Activated CD8-positive, alpha-beta memory T cell treated with anti-CD3 and anti-CD28 coated beads, Interleukin-2, amount 10 ng/mL, durations not matched to agents 7 days and 5 days (primary cell): Measurements from ENCODE around the gene NOMO2. TPM values are rescaled to one million over a fixed set of nuclear protein-coding genes. Genes with fewer than 3 reads are reported as not detected.
"Not testable (repeated sequence)": the region's sequence is repeated elsewhere in the genome, so short reads cannot be mapped to it uniquely, and the experiment has no call there.

Source experiments
- ATAC-seq: fragments of 150-1000 bp; cut with Tn5 transposase; one replicate; pipeline ENCODE4 v1.10.0; 2021; ENCODE audit warnings: moderate library complexity
- CTCF ChIA-PET: fragments of 350-600 bp; sonication (Branson Sonifier 250); formaldehyde crosslinking; loops from one replicate; lab custom pipeline; 2021; ENCODE audit warnings: antibody characterized with exemption; lab: Charles Lee
- DNase-seq: peaks from one replicate; pipeline ENCODE4 v3.0.0-alpha.2; 2020
- H3K27ac Mint-ChIP-seq: one replicate; pipeline ENCODE4 v1.8.0; 2021; ENCODE audit warnings: mild to moderate bottlenecking, mixed read lengths
- H3K27me3 Mint-ChIP-seq: one replicate; pipeline ENCODE4 v1.8.0; 2021; ENCODE audit warnings: mixed read lengths
- H3K36me3 Mint-ChIP-seq: one replicate; pipeline ENCODE4 v1.8.0; 2021; ENCODE audit warnings: mild to moderate bottlenecking, mixed read lengths
- H3K4me1 Mint-ChIP-seq: one replicate; pipeline ENCODE4 v1.8.0; 2021; ENCODE audit warnings: mixed read lengths
- H3K4me3 Mint-ChIP-seq: one replicate; pipeline ENCODE4 v1.8.0; 2021; ENCODE audit warnings: mild to moderate bottlenecking, moderate library complexity, mixed read lengths
- H3K9me3 Mint-ChIP-seq: one replicate; pipeline ENCODE4 v1.8.0; 2022; ENCODE audit warnings: low read depth, mixed read lengths
- total RNA-seq, 2 experiments: library from RNA; stranded (reverse); gene quantifications; one replicate each; pipeline ENCODE4 v1.2.3, GENCODE V29; 2021

The NOMO2 gene
- total RNA-seq, 2 experiments from 2014 or later: 81.3 to 95.9 TPM

DNA sequence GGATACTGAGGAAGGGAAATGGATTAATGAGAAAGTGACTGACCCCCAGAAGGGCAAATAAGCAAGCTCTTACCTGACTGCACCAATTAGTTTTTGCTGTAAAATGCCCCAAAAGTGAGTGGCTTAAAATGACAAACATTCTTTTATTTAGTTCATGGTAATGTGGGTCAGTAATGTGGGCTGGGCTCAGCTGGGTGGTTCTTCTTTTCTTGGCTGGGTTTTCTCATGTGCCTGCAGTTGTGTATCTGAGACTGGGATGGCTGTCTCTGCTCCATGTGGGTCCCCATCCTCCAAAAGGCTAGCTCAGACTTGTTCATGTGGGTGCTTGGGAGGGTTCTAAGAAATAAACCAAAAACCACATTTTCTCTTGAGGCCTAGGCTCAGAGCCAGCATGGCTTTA, 29.5 kb upstream of the NOMO2 start:
- H3K27me3 Mint-ChIP-seq, H3K9me3 Mint-ChIP-seq, H3K4me1 Mint-ChIP-seq, DNase-seq, H3K27ac Mint-ChIP-seq, H3K4me3 Mint-ChIP-seq, CTCF ChIA-PET, H3K36me3 Mint-ChIP-seq: not testable (repeated sequence)
- peak; percentile 23 for ATAC-seq

- H3K9me3 Mint-ChIP-seq, CTCF ChIA-PET, H3K4me3 Mint-ChIP-seq, H3K36me3 Mint-ChIP-seq, DNase-seq, H3K4me1 Mint-ChIP-seq, H3K27ac Mint-ChIP-seq, ATAC-seq, H3K27me3 Mint-ChIP-seq: not testable (repeated sequence)
Observed at GRCh38 chr16:18589806-18590205, 27.9 kb upstream of the NOMO2 start.

DNA sequence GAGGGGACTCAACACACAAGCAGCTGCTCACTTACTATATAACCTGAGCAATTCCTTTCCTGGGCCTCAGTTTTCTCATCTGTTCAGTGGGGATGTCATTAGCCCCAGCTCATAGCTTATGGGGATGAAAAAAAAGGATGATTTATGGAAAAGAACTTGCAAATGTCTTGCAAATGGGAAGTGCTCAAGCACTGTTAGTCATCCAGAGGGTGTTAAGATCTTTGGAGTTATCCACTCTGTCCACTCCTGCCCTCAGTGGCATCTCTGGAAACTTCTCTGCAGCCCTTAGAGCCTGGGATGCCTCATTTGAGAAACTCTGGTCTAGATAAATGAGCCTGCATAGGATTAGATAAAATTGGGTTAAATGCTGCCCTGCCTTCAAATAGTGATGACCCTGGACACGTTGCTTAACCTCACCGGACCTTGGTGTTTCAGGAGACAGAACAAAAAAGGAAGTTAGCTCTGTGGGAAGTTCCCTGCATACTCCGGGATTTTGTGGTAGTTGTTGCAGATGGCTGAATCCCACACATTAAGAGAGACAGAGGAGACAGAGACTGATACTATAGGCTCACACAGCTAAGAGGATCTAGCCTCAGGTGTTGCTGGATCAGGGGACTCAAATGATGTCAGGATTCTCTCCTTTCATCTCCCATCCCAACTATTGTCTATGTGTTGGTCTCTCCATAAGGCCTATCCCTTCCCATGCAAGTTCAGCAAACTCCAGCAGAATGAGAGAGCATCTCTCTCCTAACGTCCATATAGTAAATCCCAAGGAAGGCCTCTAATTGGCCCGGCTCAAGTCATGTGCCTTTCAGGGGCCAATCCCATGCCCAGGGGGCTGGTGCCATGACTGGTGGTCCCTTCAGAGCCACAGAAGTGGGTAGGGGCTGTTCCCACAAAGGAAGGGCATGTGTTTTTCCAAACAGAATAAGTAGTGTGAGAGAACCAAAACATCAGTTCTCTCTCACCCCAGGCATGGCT, 25.0 kb upstream of the NOMO2 start:
- CTCF ChIA-PET, DNase-seq, H3K36me3 Mint-ChIP-seq, H3K27me3 Mint-ChIP-seq, ATAC-seq, H3K4me3 Mint-ChIP-seq, H3K4me1 Mint-ChIP-seq, H3K9me3 Mint-ChIP-seq, H3K27ac Mint-ChIP-seq: not testable (repeated sequence)

DNA sequence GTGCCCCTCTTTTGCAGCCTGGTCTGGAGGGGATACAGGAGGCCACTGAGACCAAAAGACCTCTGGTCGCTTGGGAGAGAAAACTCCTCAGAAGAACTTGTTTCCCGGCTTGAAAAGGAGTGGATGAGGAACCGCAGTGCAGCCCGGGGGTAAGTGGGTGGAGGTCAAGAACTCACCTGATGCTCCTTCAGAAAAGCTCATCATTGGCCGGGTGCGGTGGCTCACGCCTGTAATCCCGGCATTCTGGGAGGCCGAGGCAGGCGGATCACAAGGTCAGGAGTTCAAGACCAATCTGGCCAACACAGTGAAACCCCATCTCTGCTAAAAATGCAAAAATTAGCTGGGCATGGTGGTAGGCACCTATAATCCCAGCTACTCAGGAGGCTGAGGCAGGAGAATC, 23.9 kb upstream of the NOMO2 start:
- H3K36me3 Mint-ChIP-seq, H3K4me3 Mint-ChIP-seq, H3K4me1 Mint-ChIP-seq, H3K27me3 Mint-ChIP-seq, ATAC-seq, H3K9me3 Mint-ChIP-seq, DNase-seq, H3K27ac Mint-ChIP-seq, CTCF ChIA-PET: not testable (repeated sequence)

- CTCF ChIA-PET: no interaction called here
- Mint-ChIP-seq H3K4me3 (no peak overlapping the region), H3K4me1 (no peaks in the 10 kb centered on the region), H3K9me3 (no peaks in the 10 kb centered on the region), H3K27me3 (no peaks in the 10 kb centered on the region), H3K36me3 (no peaks in the 10 kb centered on the region), H3K27ac (no peak overlapping the region)
- DNase-seq (no peak), ATAC-seq (no peak)
Observed at GRCh38 chr16:18582902-18583301, 21.0 kb upstream of the NOMO2 start.

- DNase-seq, H3K4me1 Mint-ChIP-seq, H3K36me3 Mint-ChIP-seq, H3K27ac Mint-ChIP-seq, ATAC-seq, H3K9me3 Mint-ChIP-seq, H3K4me3 Mint-ChIP-seq, H3K27me3 Mint-ChIP-seq, CTCF ChIA-PET: not testable (repeated sequence)
Observed at GRCh38 chr16:18580396-18580795, 18.5 kb upstream of the NOMO2 start.

- H3K27ac Mint-ChIP-seq, DNase-seq, H3K27me3 Mint-ChIP-seq, ATAC-seq, CTCF ChIA-PET, H3K4me1 Mint-ChIP-seq, H3K4me3 Mint-ChIP-seq, H3K36me3 Mint-ChIP-seq, H3K9me3 Mint-ChIP-seq: not testable (repeated sequence)
Observed at GRCh38 chr16:18579261-18579660, 17.4 kb upstream of the NOMO2 start.

DNA sequence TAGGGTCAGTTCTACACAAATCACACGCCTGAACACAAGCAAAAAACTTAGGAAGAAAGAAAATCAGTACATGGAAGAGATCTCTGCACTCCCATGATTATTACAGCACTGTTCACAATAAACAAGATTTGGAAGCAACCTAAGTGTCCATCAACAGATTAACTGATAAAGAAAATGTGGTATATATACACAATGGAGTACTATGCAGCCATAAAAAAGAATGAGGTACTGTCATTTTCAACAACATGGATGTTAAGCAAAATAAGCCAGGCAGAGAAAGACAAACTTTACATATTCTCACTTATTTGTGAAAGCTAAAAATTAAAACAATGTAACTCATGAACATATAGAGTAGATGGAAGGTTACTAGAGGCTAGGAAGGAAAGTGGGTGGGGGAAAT, 16.0 kb upstream of the NOMO2 start:
- H3K27me3 Mint-ChIP-seq: not testable (repeated sequence)

DNA sequence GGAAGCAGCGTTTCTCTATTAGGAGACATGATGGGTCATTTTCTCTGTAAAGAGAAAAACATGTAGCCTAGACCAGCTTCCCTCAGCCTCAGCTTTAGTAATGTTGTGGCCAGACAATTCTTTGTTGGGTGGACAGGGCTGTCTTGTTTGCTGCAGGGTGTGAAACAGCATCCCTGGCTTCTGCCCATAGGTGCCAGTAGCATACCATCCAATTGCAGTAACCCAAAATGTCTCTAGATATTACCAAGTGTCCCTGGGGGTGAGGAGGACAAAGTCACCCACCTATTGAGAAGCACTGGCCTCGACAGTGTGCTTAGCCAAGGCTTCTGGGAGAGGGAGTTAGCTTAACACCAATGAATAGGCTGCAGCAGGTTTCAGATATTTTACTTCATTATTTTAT, 14.0 kb upstream of the NOMO2 start:
- H3K9me3 Mint-ChIP-seq, H3K4me3 Mint-ChIP-seq, DNase-seq, H3K27ac Mint-ChIP-seq, H3K27me3 Mint-ChIP-seq, ATAC-seq, H3K36me3 Mint-ChIP-seq, H3K4me1 Mint-ChIP-seq, CTCF ChIA-PET: not testable (repeated sequence)

More for the DNA sequence above, 16.0 kb upstream of the NOMO2 start:
- ATAC-seq, CTCF ChIA-PET, DNase-seq, H3K27ac Mint-ChIP-seq, H3K9me3 Mint-ChIP-seq, H3K4me3 Mint-ChIP-seq, H3K36me3 Mint-ChIP-seq, H3K4me1 Mint-ChIP-seq: not testable (repeated sequence)

DNA sequence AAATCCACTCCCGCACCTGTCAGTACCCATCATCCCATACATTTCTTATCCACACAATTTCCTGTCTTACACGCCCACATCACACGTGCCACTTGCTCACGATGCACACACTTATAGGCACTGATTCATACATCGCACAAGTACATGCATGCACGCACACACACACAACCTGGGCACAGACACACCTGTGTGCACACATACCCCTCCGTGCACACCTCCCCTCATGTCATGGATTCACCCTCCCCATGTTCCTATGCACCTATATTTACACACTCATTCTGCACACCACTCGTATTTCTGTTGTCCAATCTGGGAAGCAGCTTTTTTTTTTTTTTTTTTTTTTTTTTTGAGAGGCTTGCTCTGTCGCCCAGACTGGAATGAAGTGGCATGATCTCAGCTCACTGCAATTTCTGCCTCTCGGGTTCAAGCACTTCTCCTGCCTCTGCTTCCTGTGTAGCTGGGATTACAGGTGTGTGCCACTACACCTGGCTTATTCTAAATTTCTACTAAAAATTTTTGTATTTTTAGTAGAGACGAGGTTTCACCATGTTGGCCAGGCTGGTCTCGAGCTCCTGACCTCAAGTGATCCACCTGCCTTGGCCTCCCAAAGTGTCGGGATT, 13.5 kb upstream of the NOMO2 start:
- H3K36me3 Mint-ChIP-seq, H3K27ac Mint-ChIP-seq, CTCF ChIA-PET, DNase-seq, H3K27me3 Mint-ChIP-seq, H3K4me1 Mint-ChIP-seq, H3K4me3 Mint-ChIP-seq, H3K9me3 Mint-ChIP-seq, ATAC-seq: not testable (repeated sequence)

DNA sequence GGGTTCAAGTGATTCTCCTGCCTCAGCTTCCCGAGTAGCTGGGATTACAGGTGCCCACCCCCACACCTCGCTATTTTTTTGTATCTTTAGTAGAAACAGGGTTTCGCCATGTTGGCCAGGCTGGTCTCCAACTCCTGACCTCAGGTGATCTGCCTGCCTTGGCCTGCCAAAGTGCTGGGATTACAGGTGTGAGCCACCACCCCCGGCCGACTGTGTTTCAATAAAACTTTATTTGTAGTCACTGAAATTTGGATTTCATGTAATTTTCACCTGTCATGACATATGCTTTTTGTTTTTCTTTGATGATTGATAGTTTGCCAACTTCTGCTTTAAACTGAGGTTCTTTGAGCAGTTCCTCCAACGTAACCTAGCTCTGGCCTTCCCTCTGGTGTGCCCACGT, 12.0 kb upstream of the NOMO2 start:
- ATAC-seq, H3K9me3 Mint-ChIP-seq, H3K36me3 Mint-ChIP-seq, H3K4me1 Mint-ChIP-seq, DNase-seq, H3K27me3 Mint-ChIP-seq, H3K4me3 Mint-ChIP-seq, H3K27ac Mint-ChIP-seq, CTCF ChIA-PET: not testable (repeated sequence)

DNA sequence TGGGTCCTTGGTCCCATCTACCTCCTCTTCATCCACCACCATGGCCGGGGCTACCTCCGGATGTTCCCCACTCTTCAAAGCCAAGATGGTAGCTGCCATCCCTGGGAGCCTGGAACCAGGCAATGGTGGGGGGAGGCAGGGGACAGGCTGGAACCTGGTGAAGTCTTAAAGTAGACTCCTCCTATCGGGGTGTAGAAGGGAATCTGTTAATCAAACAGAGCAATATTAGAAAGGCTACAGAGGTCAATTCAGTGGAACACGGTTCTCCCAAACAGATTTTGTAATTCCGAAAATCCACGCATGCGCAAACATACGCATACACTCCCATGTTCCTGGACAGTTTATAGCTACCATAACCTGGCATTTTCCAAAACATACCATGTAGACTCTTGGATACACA, 11.1 kb upstream of the NOMO2 start:
- H3K9me3 Mint-ChIP-seq, H3K4me1 Mint-ChIP-seq, ATAC-seq, CTCF ChIA-PET, H3K4me3 Mint-ChIP-seq, H3K27ac Mint-ChIP-seq, H3K36me3 Mint-ChIP-seq, DNase-seq, H3K27me3 Mint-ChIP-seq: not testable (repeated sequence)

DNA sequence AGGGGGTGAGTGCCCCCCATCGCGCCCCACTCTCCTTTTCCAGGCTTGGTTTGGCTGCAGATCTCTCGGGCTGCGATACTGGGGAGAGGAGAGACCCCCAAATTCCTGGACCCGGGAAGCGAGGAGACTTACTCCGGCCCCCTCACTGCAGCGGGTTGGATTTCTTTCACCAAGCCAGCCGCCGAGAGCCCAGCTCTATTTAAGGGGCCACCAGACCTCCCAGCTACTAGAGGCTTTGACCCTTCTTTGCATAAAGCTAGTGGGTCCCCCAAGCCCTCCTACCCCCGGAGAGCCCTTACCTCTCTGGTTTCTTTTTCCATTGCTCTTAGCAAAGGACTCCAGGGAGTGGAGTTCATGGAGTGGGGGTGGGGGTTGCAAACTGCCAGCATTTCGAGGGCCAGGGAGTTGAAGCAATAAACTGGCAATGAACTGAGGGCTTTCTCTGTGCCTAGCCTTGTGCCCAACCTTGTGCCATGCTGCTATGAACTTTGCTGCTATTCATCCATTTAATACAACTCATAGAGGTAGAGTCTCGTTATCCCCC, 9.5 kb upstream of the NOMO2 start:
- peak; percentile 20 for ATAC-seq
- H3K4me3 Mint-ChIP-seq, DNase-seq, CTCF ChIA-PET, H3K36me3 Mint-ChIP-seq, H3K27ac Mint-ChIP-seq, H3K9me3 Mint-ChIP-seq, H3K4me1 Mint-ChIP-seq, H3K27me3 Mint-ChIP-seq: not testable (repeated sequence)
